Left kidney (tissue), 2 donors: ENCODE results near the gene TAC4. TPM values are rescaled to one million over a fixed set of nuclear protein-coding genes. Genes with fewer than 3 reads are reported as not detected.
"Not testable (repeated sequence)": the region's sequence is repeated elsewhere in the genome, so short reads cannot be mapped to it uniquely, and the experiment has no call there.

Source experiments
- DNase-seq: peaks from one replicate; pipeline ENCODE4 v3.0.0-alpha.2; 2013
- polyA plus RNA-seq: library from polyadenylated mRNA; unstranded; fragments of 120-200 nt; gene quantifications from one replicate; pipeline ENCODE4 v1.2.1, GENCODE V29; 2013; ENCODE audit not compliant: insufficient read length

The TAC4 gene
- polyA plus RNA-seq, 1 donor, result 0.67 TPM

DNA sequence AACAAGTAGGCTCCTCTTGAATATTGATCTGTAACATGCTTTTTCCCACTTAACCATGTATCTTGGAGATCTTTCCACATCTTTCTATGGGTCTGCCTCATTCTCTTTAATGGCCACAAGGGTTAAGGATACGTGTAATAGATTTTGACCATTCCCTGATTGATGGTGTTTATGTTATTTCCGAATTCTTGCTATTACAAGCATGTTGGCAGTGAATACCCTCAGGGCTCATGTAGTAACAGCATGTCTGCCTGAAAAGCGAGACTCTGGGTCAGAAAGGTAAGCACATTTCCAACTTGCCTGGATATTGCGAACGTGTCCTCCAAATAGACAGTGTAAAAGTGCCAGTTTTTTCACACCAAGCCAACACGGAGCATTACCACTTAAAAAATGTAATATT is 5.0 kb downstream of the TAC4 start:
- no peak for DNase-seq

- DNase-seq, result no peak
Measured at GRCh38 chr17:49842371-49842770, 5.5 kb downstream of the TAC4 start.

DNA sequence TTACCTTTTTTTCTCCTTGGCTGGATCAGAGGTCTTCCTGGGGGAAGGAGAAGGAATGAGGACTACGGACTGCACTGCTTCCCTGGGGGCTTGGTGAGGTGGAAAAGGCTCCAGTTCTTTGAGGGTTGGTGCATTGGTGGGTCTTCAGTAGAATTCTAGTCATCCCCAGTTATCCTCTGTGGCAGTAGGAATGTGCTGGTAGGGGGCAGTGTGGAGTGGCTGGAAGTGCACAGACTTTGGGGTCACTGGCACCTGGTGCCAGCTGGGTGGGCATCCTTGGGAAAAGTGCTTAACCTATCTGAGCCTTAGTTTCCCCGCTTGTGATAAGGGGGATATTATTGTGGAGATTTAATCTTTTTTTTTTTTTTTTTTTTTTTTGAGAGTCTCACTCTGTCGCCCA is 6.3 kb downstream of the TAC4 start:
- no peak for DNase-seq

DNA sequence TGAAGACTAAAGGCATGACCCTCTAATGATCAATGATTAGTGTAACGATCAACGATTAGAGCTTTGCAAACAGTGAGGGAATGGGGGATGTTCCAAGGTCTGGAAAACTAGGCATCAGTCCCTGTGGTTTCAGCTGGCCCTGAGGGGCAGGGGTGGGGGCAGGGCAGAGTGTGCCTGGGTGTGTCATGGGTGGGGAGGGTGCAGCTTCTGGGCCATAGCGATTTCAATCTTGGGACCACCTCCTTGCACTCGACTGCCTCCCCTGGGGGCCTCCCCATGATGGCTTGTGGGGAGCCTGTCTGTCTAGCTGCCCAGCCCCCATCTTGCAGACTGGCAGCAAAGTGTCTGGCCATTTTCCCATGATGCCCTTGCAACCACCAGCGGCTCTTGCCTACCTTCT is 8.4 kb downstream of the TAC4 start:
- no peak for DNase-seq

DNA sequence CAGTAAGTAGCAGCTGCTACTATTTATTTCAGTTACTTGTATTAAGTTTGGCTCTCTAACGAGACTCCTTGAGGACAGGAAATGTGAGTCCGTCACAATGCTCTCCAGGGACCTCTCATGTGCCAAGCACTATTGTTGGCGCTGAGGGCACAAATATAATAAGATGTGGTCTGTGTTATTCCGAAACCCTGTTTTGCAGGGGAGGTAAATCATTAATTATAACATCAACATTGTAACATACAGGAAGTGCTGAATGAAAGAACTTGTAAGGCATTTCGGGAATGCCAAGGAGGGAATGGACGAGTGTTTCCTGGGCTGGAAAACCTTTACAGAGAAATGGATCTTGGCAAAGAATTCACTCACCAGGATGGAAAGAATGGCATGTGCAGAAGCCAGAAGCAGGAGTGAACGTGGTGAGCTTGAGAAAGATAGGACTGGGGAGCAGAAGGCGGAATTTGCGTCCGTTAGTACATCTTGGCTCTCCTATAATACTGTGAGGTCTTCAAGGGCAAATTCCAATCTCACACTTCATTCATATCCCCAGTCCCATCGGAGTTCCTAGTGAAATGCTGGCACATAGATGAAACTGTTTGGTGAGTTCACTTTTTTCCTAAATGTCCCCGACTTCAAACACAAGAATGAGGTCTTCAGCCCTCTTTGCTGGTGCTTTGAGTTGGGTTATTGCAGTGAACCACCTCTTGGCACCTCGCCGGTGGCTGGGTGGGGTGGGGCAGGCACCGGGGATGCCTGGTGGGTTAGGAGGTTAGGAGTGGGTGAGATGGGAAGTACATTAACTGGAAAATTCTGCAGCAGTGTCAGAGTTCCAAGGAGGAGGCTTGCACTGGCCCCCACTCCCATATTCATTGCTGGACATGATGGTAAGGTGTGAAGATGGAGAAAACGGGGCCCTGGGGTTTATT is 11.5 kb downstream of the TAC4 start:
- peak; percentile 40 for DNase-seq

- DNase-seq, result no peak
Measured at GRCh38 chr17:49835472-49835871, 12.4 kb downstream of the TAC4 start.

DNA sequence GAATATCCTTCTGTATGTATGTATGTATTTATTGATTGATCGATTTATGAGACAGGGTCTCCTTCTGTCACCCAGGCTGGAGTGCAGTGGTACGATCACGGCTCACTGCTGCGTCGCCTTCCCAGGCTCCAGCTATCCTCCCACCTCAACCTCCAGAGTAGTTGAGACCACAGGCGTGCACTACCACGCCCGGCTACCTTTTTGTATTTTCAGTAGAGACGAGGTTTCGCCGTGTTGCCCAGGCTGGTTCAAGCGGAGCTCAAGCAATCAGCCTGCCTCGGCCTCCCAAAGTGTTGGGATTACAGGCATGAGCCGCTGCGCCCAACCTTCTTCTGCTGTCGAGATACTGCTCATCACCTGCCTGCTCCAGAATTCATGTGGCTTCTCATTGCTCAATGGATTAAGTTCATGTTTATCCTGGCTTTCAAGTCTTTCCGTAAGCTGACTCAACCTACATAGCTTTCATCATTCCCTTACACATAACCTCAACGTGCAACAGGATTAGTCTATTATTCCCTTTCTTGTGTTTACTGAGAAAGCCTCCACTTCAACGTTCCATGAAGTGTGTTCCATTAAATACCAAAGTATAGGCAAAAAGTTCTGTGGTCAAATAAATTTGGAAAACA is 13.6 kb downstream of the TAC4 start:
- DNase-seq, result no peak

DNA sequence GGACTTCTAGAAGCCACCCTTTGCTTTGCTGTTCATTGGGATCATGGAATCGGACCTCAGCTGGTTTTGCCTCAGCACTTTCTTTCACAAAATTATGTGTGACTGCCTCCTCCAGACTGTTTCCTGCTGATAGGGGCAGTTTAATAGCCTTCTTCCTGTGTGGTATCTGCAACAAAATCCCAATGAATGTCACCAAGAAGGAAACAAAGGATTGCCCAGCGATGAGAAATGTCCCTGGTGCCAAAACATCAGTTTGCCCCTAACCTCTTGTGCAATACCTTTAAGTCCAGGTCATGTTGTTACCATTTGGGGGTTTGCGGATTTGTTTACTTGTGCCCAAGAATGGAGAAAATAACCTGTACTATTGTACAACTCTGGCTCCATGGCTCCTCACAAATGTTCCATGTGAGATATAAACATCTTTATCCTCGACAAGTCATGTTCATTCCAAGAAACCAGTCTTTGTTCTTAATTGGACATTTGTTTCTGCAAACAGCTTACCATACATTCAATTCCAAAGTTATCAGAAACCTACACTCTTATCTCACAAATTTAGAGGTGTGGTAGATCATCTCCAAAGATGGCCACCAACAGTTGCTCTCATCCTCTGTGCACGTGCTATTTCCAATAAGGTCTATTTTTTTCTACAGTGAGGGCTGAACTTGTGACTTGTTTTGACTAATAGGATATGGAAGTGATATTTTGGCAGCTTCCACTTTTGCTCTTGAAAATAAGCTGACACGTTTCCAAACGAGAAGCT is 14.8 kb downstream of the TAC4 start:
- no peak for DNase-seq

DNA sequence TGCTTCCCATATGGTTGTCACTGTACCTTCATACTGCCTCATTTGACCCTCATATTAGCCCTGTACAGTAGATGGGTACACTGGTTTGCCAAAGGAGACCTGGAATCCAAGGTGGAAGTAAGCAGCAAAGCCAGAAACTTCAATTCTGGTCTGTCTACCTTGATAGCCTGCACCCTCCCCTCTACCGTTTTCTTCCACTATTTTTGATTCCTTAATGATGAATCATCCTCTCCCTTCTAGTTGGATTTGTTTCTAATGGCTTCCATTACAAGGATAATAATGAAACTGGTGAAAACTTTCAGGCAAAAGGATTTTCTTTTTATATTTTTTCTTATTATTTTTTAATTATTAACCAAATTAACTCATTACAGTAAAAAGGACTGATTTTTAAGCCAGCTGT is 17.3 kb downstream of the TAC4 start:
- no peak for DNase-seq

GRCh38 chr17:49829026-49829425 is 18.8 kb downstream of the TAC4 start:
- no peak for DNase-seq

DNA sequence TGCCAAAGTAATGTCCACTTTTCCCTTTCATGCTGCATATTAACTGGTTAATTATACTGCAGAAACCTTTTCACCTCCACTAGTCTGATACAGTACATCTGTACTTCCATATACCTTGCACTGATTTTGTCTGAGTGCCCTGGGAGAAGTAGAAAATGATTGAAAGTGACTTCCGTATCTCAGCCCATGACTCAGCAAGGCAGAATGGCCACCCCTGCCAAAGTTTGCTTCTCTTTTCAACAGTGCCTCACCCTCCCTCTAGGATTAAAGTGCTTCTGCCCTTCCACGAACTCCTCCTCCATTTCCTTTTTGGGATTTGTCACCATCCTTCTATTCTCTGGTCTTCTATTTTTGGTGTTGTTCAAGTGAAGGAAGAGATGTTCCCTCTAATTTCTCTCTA is 19.5 kb downstream of the TAC4 start:
- DNase-seq, result not testable (repeated sequence)

DNA sequence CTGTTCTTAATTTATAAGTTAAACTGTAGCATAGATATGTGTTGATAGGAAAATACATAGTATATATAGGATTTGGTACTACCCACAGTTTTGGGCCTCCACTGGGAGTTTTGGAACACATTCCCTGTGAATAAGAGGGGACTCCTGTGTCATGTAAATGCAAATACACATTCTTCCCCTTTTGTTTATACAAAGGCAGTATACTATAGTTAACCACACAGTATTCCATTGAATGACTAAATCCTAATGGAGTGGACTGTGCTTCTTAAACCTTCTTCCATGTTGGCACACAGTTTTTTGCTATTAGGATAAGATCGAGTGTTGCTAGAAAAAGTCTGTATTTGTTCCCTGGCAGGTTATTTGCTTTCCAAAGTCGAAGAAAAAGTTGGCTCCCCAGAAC is 22.2 kb downstream of the TAC4 start:
- DNase-seq, result no peak

- DNase-seq, result no peak
Measured at GRCh38 chr17:49823614-49824013, 24.3 kb downstream of the TAC4 start.

GRCh38 chr17:49822829-49823228 is 25.0 kb downstream of the TAC4 start:
- no peak for DNase-seq

DNA sequence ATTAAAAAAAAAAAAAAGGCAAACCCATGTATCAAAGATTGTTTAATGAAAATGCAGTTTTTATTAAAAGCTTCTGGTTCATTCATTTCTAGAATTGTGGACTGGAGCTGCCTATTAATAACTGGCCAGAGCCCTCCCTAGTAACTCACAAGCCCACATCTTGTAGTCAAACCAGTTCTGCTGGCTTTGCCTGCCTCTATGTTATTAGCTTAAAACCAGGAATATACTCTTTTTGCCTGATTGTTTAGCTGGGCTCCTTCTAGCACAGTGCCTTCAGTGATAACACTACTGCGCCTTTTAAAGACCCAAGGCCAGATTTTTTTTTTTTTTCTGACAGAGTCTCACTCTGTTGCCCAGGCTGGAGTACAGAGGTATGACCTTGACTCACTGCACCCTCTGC is 26.0 kb downstream of the TAC4 start:
- no peak for DNase-seq

DNA sequence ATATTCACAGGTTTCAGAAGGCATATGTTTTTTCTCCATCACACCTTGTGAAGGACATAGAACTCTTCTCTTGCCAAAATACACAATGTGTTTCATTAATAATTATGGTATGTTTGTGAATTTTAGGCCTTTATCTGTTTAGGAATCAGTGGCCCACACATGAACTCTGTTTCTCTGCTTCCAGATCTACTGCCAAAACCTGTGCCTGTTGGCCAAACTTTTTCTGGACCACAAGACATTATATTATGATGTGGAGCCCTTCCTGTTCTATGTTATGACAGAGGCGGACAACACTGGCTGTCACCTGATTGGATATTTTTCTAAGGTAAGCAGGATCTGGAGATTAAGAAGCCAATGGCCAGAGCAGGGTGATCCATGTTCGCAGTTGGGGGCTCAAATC is 26.4 kb downstream of the TAC4 start:
- DNase-seq, result no peak

- no peak for DNase-seq
Measured at GRCh38 chr17:49820773-49821172, 27.1 kb downstream of the TAC4 start.

DNA sequence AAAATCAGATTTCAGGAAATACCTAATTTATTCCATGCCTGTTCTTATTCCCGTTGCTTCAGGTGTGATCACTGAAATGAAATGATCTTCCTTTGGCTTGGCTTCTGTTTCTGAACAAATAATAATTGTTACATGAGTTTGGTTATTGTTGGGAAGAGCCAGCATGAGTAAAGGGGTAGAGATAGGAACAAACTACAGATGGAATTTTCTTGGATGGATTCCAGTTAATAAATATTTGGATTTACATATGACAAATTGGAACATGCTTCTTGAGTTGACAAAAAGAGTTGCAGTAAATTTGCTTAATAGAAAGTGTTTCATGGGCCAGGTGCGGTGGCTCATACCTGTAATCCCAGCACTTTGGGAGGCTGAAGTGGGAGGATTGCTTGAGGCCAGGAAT is 28.2 kb downstream of the TAC4 start:
- DNase-seq, result no peak

DNA sequence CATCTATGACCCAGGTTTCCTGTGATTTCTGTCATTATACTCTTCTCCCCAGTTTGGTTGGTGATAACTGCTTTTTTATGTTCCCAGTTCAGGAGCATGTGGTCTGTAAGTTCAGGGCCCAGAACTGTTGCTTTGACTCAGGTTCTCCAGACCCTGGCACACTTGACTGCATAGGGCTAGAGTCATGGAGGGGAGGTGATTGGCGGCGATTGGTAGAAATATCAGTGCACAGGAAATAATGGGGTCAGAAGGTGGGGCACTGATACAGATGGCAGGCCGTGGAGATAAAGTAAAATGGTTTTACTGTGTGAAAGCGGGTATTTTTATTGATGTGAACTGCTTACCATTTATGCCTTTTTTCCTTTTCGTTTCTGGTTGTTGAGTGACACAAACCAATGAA is 28.7 kb downstream of the TAC4 start:
- DNase-seq, result no peak

GRCh38 chr17:49817993-49818392 is 29.9 kb downstream of the TAC4 start:
- DNase-seq, result no peak

DNA sequence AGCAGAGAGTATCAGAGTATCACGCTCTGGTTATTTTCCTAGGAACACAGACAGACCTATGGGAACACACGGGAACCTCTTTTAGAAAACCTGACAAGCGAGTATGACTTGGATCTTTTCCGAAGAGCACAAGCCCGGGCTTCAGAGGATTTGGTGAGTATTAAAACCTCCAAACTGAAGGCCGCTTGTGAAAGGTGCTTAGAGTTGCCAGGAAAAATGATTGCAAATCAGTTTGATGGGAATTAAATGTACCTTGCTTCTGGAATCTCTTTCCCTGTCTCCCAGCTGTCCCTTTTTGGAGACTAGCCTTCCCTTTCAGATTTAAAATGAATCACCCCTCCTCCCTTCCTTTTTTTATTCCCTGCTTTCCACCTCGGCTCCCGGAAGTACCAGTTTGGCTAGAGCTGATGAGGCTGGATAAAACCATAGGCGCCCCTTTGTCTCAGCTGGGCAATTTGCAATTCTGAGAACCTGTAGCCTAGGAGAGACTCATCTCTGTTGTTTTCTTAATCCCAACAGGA is 32.0 kb downstream of the TAC4 start:
- DNase-seq, result no peak

DNA sequence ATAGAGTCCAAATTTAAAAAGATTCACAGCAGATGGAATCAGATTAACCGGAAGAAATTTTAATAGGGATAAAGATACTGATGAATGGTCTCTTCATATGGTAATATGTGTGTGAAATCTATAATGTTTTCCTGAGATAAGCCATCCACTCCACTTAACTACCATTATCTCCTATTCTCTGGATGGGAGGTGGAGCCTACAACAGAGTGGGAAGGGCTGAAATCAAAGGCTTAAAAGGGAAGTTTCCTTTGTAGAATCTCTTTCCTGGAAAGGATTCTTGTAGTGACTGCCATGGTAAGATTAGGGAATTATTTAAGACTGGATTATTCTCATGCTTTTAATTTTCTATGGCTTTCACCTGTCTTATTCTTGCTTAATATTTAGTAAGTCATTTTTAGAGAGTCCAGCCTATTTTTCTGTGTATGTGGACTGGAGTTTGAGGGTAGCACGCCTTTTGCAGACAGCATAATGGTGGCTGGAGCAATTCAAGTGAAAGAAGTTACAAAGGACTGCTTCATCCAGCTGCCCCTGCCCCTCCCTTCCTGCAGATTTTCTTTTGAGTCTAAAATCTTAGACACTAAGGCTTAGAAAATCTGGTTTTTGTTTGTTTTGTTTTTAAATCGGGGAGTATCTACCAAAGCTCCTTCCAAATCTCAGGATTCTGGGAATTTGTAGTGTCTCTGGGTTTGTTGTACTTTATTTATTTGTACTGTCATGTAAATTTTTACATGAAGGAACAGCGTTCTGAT is 32.9 kb downstream of the TAC4 start:
- DNase-seq, result no peak
